ENCODE measurements around the gene EXOC4.

The EXOC4 gene

GRCh38 chr7:133411395-133411794, 158.5 kb downstream of the EXOC4 start:
- DNase-seq (ENCODE audit: low spot score), result no peak
- H3K27ac ChIP-seq, result no peak overlapping the region
- H3K4me3 ChIP-seq, result no peak overlapping the region
- TF ChIP-seq CTCF (IDR thresholded peaks at IDR 0.05), result no peak

DNA sequence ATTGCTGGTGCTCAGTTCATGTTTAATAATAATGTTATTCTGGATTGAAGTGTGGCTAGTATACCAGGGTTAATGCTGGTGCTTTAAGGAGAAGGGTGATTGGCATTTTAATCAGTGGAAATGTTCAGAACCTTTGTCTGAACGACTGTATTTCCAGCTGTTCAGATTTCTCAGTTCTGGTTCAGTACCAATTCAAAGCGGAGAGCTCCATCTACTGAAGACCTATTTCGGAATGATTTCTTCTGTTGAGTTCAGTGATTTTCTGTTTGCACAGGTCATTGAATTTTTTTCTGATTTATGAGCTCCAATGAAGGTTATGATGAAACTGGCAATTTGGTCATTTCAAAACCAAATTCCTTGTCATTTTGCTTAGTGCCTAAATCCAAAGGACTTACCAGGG, 160.1 kb downstream of the EXOC4 start:
- Histone ChIP-seq H3K4me3 (no peak overlapping the region), H3K27ac (no peak overlapping the region)
- no peak for TF ChIP-seq CTCF (IDR thresholded peaks at IDR 0.05)
- no peak for DNase-seq (ENCODE audit: low spot score)

GRCh38 chr7:133419041-133419440, 166.2 kb downstream of the EXOC4 start:
- Histone ChIP-seq H3K27ac (no peak overlapping the region), H3K4me3 (no peak overlapping the region)
- TF ChIP-seq CTCF (IDR thresholded peaks at IDR 0.05), result no peak
- DNase-seq (ENCODE audit: low spot score), result no peak

- H3K27ac ChIP-seq, result no peak overlapping the region
- no peak for DNase-seq (ENCODE audit: low spot score)
- no peak for TF ChIP-seq CTCF (IDR thresholded peaks at IDR 0.05)
- no peak overlapping the region for H3K4me3 ChIP-seq
Measured at GRCh38 chr7:133423618-133424017, 170.7 kb downstream of the EXOC4 start.

GRCh38 chr7:133428326-133428725, 175.4 kb downstream of the EXOC4 start:
- TF ChIP-seq CTCF (IDR thresholded peaks at IDR 0.05), result no peak
- Histone ChIP-seq H3K27ac (no peak overlapping the region), H3K4me3 (no peak overlapping the region)
- no peak for DNase-seq (ENCODE audit: low spot score)

- DNase-seq (ENCODE audit: low spot score), result no peak
- H3K4me3 ChIP-seq, result no peak overlapping the region
- no peak overlapping the region for H3K27ac ChIP-seq
- no peak for TF ChIP-seq CTCF (IDR thresholded peaks at IDR 0.05)
Measured at GRCh38 chr7:133428876-133429275, 176.0 kb downstream of the EXOC4 start.

DNA sequence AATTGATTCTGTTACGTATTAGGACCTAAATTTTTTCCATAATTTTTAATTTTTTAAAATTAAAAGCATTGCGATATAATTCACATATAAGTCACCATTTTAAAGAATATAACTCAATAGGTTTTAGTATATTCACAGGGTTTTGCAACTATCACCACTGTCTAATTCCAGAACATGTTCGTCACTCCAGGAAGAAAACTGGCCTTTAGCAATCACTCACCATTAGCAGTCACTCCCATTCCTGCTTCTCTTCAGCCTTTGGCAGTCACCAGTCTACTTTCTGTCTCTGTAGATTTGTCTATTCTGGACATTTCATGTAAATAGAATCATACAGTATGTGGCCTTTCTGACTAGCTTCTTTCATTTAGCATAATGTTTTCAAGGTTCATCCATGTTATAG, 176.5 kb downstream of the EXOC4 start:
- no peak for TF ChIP-seq CTCF (IDR thresholded peaks at IDR 0.05)
- no peak for DNase-seq (ENCODE audit: low spot score)
- Histone ChIP-seq H3K27ac (no peak overlapping the region), H3K4me3 (no peak overlapping the region)

Data from coronary artery (tissue), 2 donors.